Activated T-cell treated with anti-CD3 and anti-CD28 coated beads, Interleukin-2, amount 50 U/mL, for 72 hours (primary cell): Measurements from ENCODE around the gene KCNK4. TPM values are rescaled to one million over a fixed set of nuclear protein-coding genes. Genes with fewer than 3 reads are reported as not detected.

Experiments used
- ATAC-seq, 2 donors: fragments of 150-1000 bp; cut with Tn5 transposase; replicated peaks in 1 of 2; 2 replicates each; pipeline ENCODE4 v1.10.0; 2021; ENCODE audit warnings: moderate library complexity in 2 of 2, mild to moderate bottlenecking in 1 of 2
- DNase-seq, 2 donors: peaks; one replicate each; pipeline ENCODE4 v3.0.0; 2021 to 2022; ENCODE audit warnings: mixed read lengths in 1 of 2
- H3K27ac Mint-ChIP-seq: one replicate; pipeline ENCODE4 v1.8.0; 2022; ENCODE audit warnings: mild to moderate bottlenecking, moderate library complexity, mixed read lengths
- H3K27me3 Mint-ChIP-seq: one replicate; pipeline ENCODE4 v1.8.0; 2022; ENCODE audit warnings: low read depth, mixed read lengths
- H3K36me3 Mint-ChIP-seq, 2 donors: one replicate each; pipeline ENCODE4 v1.8.0; 2022; ENCODE audit warnings: mixed read lengths in 2 of 2, mild to moderate bottlenecking in 1 of 2; ENCODE audit not compliant: insufficient read depth in 2 of 2
- H3K4me1 Mint-ChIP-seq: one replicate; pipeline ENCODE4 v1.8.0; 2022; ENCODE audit warnings: low read depth, mixed read lengths
- H3K4me3 Mint-ChIP-seq, 2 donors: one replicate each; pipeline ENCODE4 v1.8.0; 2022; ENCODE audit warnings: mild to moderate bottlenecking in 2 of 2, mixed read lengths in 2 of 2, moderate library complexity in 2 of 2
- H3K9me3 Mint-ChIP-seq, 2 donors: one replicate each; pipeline ENCODE4 v1.8.0; 2022; ENCODE audit warnings: mixed read lengths in 2 of 2
- total RNA-seq, 2 donors: library from RNA; stranded (reverse); gene quantifications; one replicate each; pipeline ENCODE4 v1.2.3, GENCODE V29; 2022

Gene KCNK4
- total RNA-seq, 2 donors from 2014 or later = 0.35 TPM; not detected in 1

DNA sequence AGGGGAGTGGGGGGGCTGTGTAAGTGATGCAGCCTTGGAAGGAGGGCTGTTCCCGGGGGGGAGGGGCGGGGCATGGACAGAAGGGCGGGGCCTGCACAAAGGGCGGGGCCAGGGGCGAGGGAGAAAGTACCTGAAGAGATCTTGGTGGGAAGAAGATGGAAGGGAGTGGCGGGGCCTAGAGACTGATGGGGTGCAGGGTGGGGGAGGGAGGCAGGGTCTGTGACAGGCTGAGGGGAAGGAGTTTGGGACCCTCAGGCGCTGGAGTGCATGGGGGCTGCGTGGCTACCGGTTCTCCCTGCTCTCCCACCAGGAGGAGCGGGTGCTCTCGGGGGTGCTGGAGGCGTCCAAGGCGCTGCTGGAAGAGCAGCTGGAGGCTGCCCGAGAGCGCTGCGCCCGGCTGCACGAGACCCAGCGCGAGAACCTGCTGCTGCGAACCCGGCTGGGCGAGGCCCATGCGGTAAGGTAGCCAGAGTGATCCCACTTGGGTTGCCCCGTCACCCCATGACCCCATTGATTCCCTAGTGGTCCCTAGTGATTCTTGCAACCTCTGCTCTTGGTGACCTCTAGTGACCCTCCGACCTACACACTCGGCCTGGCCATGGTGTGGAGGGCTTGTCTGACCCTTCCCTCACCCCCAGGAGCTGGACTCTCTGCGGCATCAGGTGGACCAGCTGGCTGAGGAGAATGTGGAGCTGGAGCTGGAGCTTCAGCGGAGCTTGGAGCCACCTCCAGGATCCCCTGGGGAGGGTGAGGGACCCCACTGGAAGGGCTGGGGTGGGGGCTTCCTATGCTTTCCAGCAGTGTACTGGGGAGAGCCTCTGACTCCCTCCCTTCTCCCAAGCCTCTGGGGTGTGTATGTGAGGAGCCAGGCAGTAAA, 52.0 kb downstream of the KCNK4 start:
- H3K36me3 Mint-ChIP-seq = peaks cover 4 to 15% of the 10 kb centered on the region in 2 donors
- no peaks in the 10 kb centered on the region for H3K27me3 Mint-ChIP-seq
- H3K4me1 Mint-ChIP-seq = peaks cover 54% of the 10 kb centered on the region
- H3K27ac Mint-ChIP-seq = no peak overlapping the region
- ATAC-seq (no peak), DNase-seq (no peak)
- peak overlapping the region; percentile 1 to 96 for H3K4me3 Mint-ChIP-seq
- no peaks in the 10 kb centered on the region for H3K9me3 Mint-ChIP-seq

DNA sequence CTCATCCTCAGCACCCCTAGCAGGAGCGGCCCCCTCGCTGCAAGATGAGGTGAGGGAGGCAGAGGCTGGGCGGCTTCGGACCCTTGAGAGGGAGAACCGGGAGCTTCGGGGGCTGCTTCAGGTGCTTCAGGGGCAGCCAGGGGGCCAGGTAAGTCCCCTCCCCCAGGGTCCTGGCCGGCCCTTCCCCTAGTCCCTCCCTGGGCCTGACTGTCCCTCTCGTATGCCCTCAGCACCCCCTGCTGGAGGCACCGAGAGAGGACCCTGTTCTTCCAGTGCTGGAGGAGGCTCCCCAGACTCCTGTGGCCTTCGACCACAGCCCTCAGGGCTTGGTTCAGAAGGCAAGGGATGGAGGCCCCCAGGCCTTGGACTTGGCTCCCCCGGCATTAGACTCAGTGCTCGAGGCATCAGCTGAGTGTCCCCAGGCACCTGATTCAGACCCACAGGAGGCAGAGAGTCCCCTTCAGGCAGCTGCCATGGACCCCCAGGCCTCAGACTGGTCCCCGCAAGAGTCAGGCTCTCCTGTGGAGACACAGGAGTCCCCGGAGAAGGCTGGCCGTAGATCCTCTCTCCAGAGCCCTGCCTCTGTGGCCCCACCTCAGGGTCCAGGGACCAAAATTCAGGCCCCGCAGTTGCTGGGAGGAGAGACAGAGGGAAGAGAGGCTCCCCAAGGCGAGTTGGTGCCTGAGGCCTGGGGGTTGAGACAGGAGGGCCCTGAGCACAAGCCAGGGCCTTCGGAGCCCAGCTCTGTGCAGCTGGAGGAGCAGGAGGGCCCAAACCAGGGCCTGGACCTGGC, 52.9 kb downstream of the KCNK4 start:
- no peaks in the 10 kb centered on the region for H3K27me3 Mint-ChIP-seq
- H3K9me3 Mint-ChIP-seq = no peaks in the 10 kb centered on the region
- DNase-seq (peak in 1 of 2 donors; percentile 30), ATAC-seq (no peak)
- H3K36me3 Mint-ChIP-seq = peaks cover 4 to 15% of the 10 kb centered on the region in 2 donors
- H3K4me3 Mint-ChIP-seq = no peak overlapping the region
- H3K4me1 Mint-ChIP-seq = peaks cover 45% of the 10 kb centered on the region
- no peak overlapping the region for H3K27ac Mint-ChIP-seq

- ATAC-seq (no peak), DNase-seq (no peak)
- peaks cover 4 to 11% of the 10 kb centered on the region in 2 donors for H3K36me3 Mint-ChIP-seq
- H3K27me3 Mint-ChIP-seq = no peaks in the 10 kb centered on the region
- H3K27ac Mint-ChIP-seq = no peak overlapping the region
- no peaks in the 10 kb centered on the region for H3K9me3 Mint-ChIP-seq
- H3K4me1 Mint-ChIP-seq = peaks cover 37% of the 10 kb centered on the region
- H3K4me3 Mint-ChIP-seq = no peak overlapping the region
Measured at GRCh38 chr11:64344787-64345186, 53.7 kb downstream of the KCNK4 start.

DNA sequence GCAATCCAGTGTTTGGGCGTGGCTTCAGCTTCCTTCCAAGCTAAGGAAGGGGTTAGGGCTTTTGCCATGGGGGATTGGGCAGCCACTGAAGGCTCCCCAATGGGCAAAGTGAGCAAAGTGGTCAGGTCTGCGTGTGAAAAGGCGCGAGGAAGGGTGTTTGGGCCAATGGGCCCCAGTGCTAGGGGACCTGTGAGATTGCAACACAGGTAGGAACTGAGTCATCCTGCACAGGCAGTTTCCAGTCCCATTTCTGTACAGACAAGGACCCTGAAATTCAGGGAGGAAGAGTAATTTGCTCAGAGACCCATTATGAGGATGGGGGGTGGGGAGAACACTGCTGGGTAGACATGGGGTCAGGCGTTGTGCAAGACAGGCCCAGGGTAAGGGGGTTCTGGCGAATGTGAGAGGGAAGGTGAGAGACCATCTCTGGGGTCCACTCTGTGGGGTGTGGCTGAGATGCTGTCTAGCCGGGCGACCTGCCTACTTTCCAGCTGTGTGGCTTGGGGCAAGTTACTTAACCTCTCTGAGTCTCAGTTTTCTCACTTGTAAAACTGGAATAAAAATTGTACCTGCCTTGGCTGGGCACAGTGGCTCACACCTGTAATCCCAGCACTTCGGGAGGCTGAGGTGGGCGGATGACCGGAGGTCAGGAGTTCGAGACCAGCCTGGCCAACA, 56.2 kb downstream of the KCNK4 start:
- no peaks in the 10 kb centered on the region for H3K27me3 Mint-ChIP-seq
- ATAC-seq (no peak), DNase-seq (no peak)
- H3K27ac Mint-ChIP-seq = no peak overlapping the region
- H3K9me3 Mint-ChIP-seq = no peaks in the 10 kb centered on the region
- H3K4me1 Mint-ChIP-seq = peaks cover 21% of the 10 kb centered on the region
- H3K36me3 Mint-ChIP-seq = peaks cover 4 to 12% of the 10 kb centered on the region in 2 donors
- H3K4me3 Mint-ChIP-seq = no peak overlapping the region

- Mint-ChIP-seq H3K27me3 (no peaks in the 10 kb centered on the region), H3K36me3 (peaks cover 4 to 12% of the 10 kb centered on the region in 2 donors), H3K27ac (no peak overlapping the region), H3K9me3 (no peaks in the 10 kb centered on the region), H3K4me1 (peaks cover 13% of the 10 kb centered on the region), H3K4me3 (no peak overlapping the region)
- ATAC-seq = no peak
- no peak for DNase-seq
Measured at GRCh38 chr11:64348383-64349024, 57.4 kb downstream of the KCNK4 start.

DNA sequence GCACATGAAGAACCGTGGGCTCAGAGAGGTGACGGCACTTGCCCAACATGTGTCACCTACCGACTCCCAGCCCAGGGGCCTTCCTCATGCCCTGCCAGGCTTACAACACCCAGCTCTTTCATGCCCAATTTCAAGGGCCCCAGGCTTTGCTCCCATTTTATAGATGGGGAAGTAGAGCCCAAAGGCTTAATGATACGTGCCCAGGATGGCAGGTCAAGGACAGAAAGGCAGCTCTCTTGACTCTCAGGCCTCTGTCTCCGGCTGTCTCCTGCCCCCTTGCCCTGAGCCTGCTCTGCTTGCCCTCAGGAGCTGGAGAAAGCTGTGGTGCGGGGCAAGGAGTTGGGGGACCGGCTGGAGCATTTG, 57.9 kb downstream of the KCNK4 start:
- H3K9me3 Mint-ChIP-seq = no peaks in the 10 kb centered on the region
- H3K4me3 Mint-ChIP-seq = no peak overlapping the region
- H3K4me1 Mint-ChIP-seq = peaks cover 13% of the 10 kb centered on the region
- peaks cover 4 to 12% of the 10 kb centered on the region in 2 donors for H3K36me3 Mint-ChIP-seq
- no peaks in the 10 kb centered on the region for H3K27me3 Mint-ChIP-seq
- DNase-seq = no peak
- no peak overlapping the region for H3K27ac Mint-ChIP-seq
- ATAC-seq = no peak

DNA sequence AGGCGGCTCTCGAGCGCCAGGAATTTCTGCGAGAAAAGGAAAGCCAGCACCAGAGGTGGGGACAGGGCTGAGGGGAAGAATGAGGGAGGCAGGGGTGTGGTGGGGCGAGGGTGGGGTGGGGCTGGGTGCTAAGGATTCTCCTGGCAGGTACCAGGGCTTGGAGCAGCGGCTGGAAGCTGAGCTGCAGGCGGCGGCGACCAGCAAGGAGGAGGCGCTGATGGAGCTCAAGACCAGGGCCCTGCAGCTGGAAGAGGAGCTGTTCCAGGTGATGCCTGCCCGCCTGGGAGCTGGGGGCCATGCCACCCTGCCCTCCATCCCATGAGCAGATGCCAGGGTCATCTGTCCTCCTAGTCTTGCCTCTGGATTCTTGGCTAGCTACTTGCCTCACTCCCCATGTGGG, 58.3 kb downstream of the KCNK4 start:
- peaks cover 4 to 12% of the 10 kb centered on the region in 2 donors for H3K36me3 Mint-ChIP-seq
- ATAC-seq (no peak), DNase-seq (no peak)
- no peaks in the 10 kb centered on the region for H3K9me3 Mint-ChIP-seq
- no peak overlapping the region for H3K27ac Mint-ChIP-seq
- peaks cover 13% of the 10 kb centered on the region for H3K4me1 Mint-ChIP-seq
- H3K4me3 Mint-ChIP-seq = no peak overlapping the region
- no peaks in the 10 kb centered on the region for H3K27me3 Mint-ChIP-seq

Other genes starting within 250 kb of the KCNK4 start
- gene MACROD1, start 125.2 kb upstream of the KCNK4 start, total RNA-seq = 10 to 100 TPM; 17.4 to 18.4 TPM
- gene STIP1, start 105.1 kb upstream of the KCNK4 start, total RNA-seq = 100 to 1,000 TPM; 246 to 256 TPM
- 100 to 1,000 TPM; 158 to 164 TPM for gene FERMT3, start 84.6 kb upstream of the KCNK4 start, total RNA-seq
- 10 to 100 TPM; 19.7 to 25.5 TPM for gene TRPT1, start 65.1 kb upstream of the KCNK4 start, total RNA-seq
- 10 to 100 TPM; 78.6 to 92.9 TPM for gene NUDT22, start 65.0 kb upstream of the KCNK4 start, total RNA-seq
- gene DNAJC4, start 60.8 kb upstream of the KCNK4 start, total RNA-seq = 10 to 100 TPM; 42.2 to 54.1 TPM
- 10 to 100 TPM; 65.4 to 67.3 TPM for gene VEGFB, start 56.7 kb upstream of the KCNK4 start, total RNA-seq
- gene FKBP2, start 50.2 kb upstream of the KCNK4 start, total RNA-seq = 10 to 100 TPM; 34.2 to 41.5 TPM
- gene PPP1R14B, start 44.4 kb upstream of the KCNK4 start, total RNA-seq = 100 to 1,000 TPM; 121 to 149 TPM
- 10 to 100 TPM in 1 of 2 donors, 1 to 10 TPM in 1; 9.1 to 10.5 TPM for gene PLCB3, start 39.8 kb upstream of the KCNK4 start, total RNA-seq
- gene BAD, start 6.6 kb upstream of the KCNK4 start, total RNA-seq = 10 to 100 TPM; 35.2 to 35.7 TPM
- gene GPR137, start 5.5 kb upstream of the KCNK4 start, total RNA-seq = 10 to 100 TPM; 57.1 to 67.4 TPM
- 1 to 10 TPM in 1 of 2 donors, under 1 TPM in 1; 0.53 to 1.1 TPM for gene CATSPERZ, start 9.1 kb downstream of the KCNK4 start, total RNA-seq
- 10 to 100 TPM; 40.5 to 42.4 TPM for gene ESRRA, start 14.2 kb downstream of the KCNK4 start, total RNA-seq
- gene TRMT112, start 26.3 kb downstream of the KCNK4 start, total RNA-seq = 100 to 1,000 TPM; 145 to 154 TPM
- gene PRDX5, start 26.8 kb downstream of the KCNK4 start, total RNA-seq = 100 to 1,000 TPM; 134 to 138 TPM
- gene CCDC88B, start 48.9 kb downstream of the KCNK4 start, total RNA-seq = 100 to 1,000 TPM; 119 to 126 TPM
- 10 to 100 TPM; 16.6 to 18.4 TPM for gene RPS6KA4, start 67.9 kb downstream of the KCNK4 start, total RNA-seq